ENCODE measurements around the gene TMEM202.

TMEM202 gene

GRCh38 chr15:72372361-72372760 lies 25.7 kb upstream of the TMEM202 start:
- no peak for TF ChIP-seq TEAD4 (IDR thresholded peaks at IDR 0.05)

- TF ChIP-seq REST (IDR thresholded peaks at IDR 0.05; ENCODE audit: low read depth) (no peak), CREB1 (IDR thresholded peaks at IDR 0.05; ENCODE audit: low read depth) (no peak), USF1 (IDR thresholded peaks at IDR 0.05) (no peak), FOXM1 (IDR thresholded peaks at IDR 0.05; ENCODE audit: borderline replicate concordance, low read depth) (no peak), EP300 (IDR thresholded peaks at IDR 0.05; ENCODE audit: borderline replicate concordance) (no peak), CEBPB (IDR thresholded peaks at IDR 0.05) (no peak), NFIC (IDR thresholded peaks at IDR 0.05) (no peak), YY1 (IDR thresholded peaks at IDR 0.05; ENCODE audit: low read depth) (no peak), TEAD4 (IDR thresholded peaks at IDR 0.05) (no peak), RAD21 (IDR thresholded peaks at IDR 0.05; ENCODE audit: low read depth) (no peak), ZBTB7A (IDR thresholded peaks at IDR 0.05; ENCODE audit: low read depth) (no peak), TAF1 (IDR thresholded peaks at IDR 0.05; ENCODE audit: low read depth) (no peak), TCF12 (IDR thresholded peaks at IDR 0.05; ENCODE audit: low read depth) (no peak), MAX (IDR thresholded peaks at IDR 0.05) (no peak), EGR1 (IDR thresholded peaks at IDR 0.05) (no peak)
Measured at GRCh38 chr15:72375501-72375845, 22.6 kb upstream of the TMEM202 start.

GRCh38 chr15:72375846-72376581 lies 22.1 kb upstream of the TMEM202 start, which contains the start of gene HEXA:
TSS of gene HEXA (minus strand) at chr15:72376014. CDS start at chr15:72375972, 42 bp downstream.
- TF ChIP-seq EGR1 (IDR thresholded peaks at IDR 0.05) (no peak), CEBPB (IDR thresholded peaks at IDR 0.05) (no peak), CREB1 (IDR thresholded peaks at IDR 0.05; ENCODE audit: low read depth) (0 out of 2 replicates have a peak, but pooled peaks have one; percentile 13), TCF12 (IDR thresholded peaks at IDR 0.05; ENCODE audit: low read depth) (peak; percentile 90), USF1 (IDR thresholded peaks at IDR 0.05) (peak; percentile 100), NFIC (IDR thresholded peaks at IDR 0.05) (peak; percentile 74), FOXM1 (IDR thresholded peaks at IDR 0.05; ENCODE audit: borderline replicate concordance, low read depth) (0 out of 2 replicates have a peak, but pooled peaks have one; percentile 46), TEAD4 (IDR thresholded peaks at IDR 0.05) (no peak; the same call in 1 of the 2 replicates), YY1 (IDR thresholded peaks at IDR 0.05; ENCODE audit: low read depth) (no peak), MAX (IDR thresholded peaks at IDR 0.05) (peak; percentile 95), REST (IDR thresholded peaks at IDR 0.05; ENCODE audit: low read depth) (no peak), TAF1 (IDR thresholded peaks at IDR 0.05; ENCODE audit: low read depth) (peak; percentile 83), EP300 (IDR thresholded peaks at IDR 0.05; ENCODE audit: borderline replicate concordance) (peak; percentile 78), ZBTB7A (IDR thresholded peaks at IDR 0.05; ENCODE audit: low read depth) (peak; percentile 98), RAD21 (IDR thresholded peaks at IDR 0.05; ENCODE audit: low read depth) (no peak)

- TF ChIP-seq REST (IDR thresholded peaks at IDR 0.05; ENCODE audit: low read depth) (no peak), TAF1 (IDR thresholded peaks at IDR 0.05; ENCODE audit: low read depth) (no peak), RAD21 (IDR thresholded peaks at IDR 0.05; ENCODE audit: low read depth) (no peak), NFIC (IDR thresholded peaks at IDR 0.05) (no peak), MAX (IDR thresholded peaks at IDR 0.05) (no peak), TCF12 (IDR thresholded peaks at IDR 0.05; ENCODE audit: low read depth) (no peak), EGR1 (IDR thresholded peaks at IDR 0.05) (no peak), CEBPB (IDR thresholded peaks at IDR 0.05) (no peak)
Measured at GRCh38 chr15:72377331-72377730, 20.8 kb upstream of the TMEM202 start.
